Measurements from ENCODE around the gene GABRB1. TPM values are rescaled to one million over a fixed set of nuclear protein-coding genes. Genes with fewer than 3 reads are reported as not detected.

Gene GABRB1
- total and polyA plus RNA-seq, 2 donors (not counting 1 experiment from before 2014, with no cell fraction given): not detected

DNA sequence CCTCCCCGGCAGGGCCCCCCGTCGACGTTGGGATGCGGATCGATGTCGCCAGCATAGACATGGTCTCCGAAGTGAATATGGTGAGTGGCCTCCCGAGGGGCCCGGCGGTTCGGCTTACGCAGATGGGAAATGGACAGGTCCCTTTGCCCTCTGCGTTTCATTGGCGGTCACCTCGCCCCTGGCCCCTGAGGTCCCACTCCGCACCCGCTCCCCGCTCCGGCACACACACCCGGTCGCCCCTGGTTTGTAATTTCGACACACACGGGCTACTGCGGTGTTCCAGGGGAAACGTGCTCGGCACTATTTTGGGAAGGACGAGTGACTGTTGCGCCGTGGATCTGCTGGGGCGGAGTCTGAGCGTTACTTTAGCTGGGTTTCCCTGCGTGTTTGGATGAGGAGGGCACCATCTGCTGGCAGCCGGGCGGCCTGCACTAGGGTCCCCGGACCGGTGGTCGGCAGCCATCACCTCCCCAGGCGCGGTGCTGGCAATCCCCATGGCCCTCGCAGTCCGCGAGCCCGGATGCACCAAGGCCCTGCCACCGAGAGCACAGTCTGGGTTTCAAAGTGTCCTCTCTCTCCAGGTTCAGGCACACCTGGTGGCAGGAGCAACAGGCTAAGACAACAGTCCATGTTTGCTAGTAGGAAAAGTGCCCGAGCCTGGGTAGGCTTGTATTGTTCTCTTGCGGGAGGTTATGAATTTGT, 1.2 kb downstream of the GABRB1 start:
- peaks cover 18% of the 10 kb centered on the region for H3K4me1 Mint-ChIP-seq
- H3K9me3 Mint-ChIP-seq (ENCODE audit: insufficient read depth): no peaks in the 10 kb centered on the region
- Histone ChIP-seq H3K9me3 (ENCODE audit: control extremely low read depth in 1 of 3, control insufficient read depth in 2 of 3, insufficient read depth in 1 of 3, low read length in 2 of 3) (no peaks in the 10 kb centered on the region), H3K79me2 (ENCODE audit: control insufficient read depth, insufficient read depth, low read length) (no peaks in the 10 kb centered on the region), H3K9ac (ENCODE audit: low read length) (peak overlapping the region; percentile 36), H3K36me3 (replicated peaks in 1 of 2; ENCODE audit: control extremely low read depth in 1 of 2, control insufficient read depth in 1 of 2, extremely low read depth in 1 of 2, insufficient read depth in 2 of 2, low read length in 1 of 2) (no peaks in the 10 kb centered on the region), H3K27me3 (replicated peaks in 1 of 4; ENCODE audit: control extremely low read depth in 1 of 4, control insufficient read depth in 3 of 4, insufficient read depth in 4 of 4, low read length in 3 of 4) (peaks cover 0 to 27% (median 20%) of the 10 kb centered on the region in 4 experiments), H3K27ac (ENCODE audit: low read length in 2 of 2) (no peak overlapping the region), H3K4me1 (ENCODE audit: control insufficient read depth in 2 of 2, insufficient read depth in 2 of 2, low read length in 2 of 2) (peaks cover 19 to 21% of the 10 kb centered on the region in 2 donors), H4K20me1 (ENCODE audit: control insufficient read depth, insufficient read depth, low read length, poor library complexity, severe bottlenecking) (no peaks in the 10 kb centered on the region), H2AFZ (ENCODE audit: insufficient read depth, low read depth, low read length, poor library complexity, severe bottlenecking) (peak overlapping the region; percentile 35), H3K4me2 (replicated peaks; ENCODE audit: low read depth, low read length, poor library complexity, severe bottlenecking) (peak overlapping the region; percentile 56), H3K4me3 (ENCODE audit: control extremely low read depth in 1 of 5, extremely low read depth in 1 of 5, insufficient read depth in 1 of 5, low read depth in 2 of 5, low read length in 4 of 5) (peak overlapping the region in 2 of 5 experiments; percentile 30 to 32)
- peak overlapping the region; percentile 50 for H3K4me3 Mint-ChIP-seq
- no peak overlapping the region for H3K27ac Mint-ChIP-seq
- ChIA-PET POLR2A (no interaction called here), CTCF (no interaction called here)
- DNase-seq (peak; percentile 14), ATAC-seq (ENCODE audit: low read depth) (no peak)
- H3K27me3 Mint-ChIP-seq: peaks cover 32% of the 10 kb centered on the region
- WGBS (ENCODE audit: insufficient coverage): 3% methylated on average over 45 of the region's 47 CpGs
- intact Hi-C loops (cut with micrococcal nuclease): no loop called here
- TF ChIP-seq EZH2 (IDR thresholded peaks at IDR 0.05; ENCODE audit: borderline replicate concordance, insufficient read depth, low read depth, low read length, poor library complexity, severe bottlenecking): no peak
- TF ChIP-seq, protein P1, sequence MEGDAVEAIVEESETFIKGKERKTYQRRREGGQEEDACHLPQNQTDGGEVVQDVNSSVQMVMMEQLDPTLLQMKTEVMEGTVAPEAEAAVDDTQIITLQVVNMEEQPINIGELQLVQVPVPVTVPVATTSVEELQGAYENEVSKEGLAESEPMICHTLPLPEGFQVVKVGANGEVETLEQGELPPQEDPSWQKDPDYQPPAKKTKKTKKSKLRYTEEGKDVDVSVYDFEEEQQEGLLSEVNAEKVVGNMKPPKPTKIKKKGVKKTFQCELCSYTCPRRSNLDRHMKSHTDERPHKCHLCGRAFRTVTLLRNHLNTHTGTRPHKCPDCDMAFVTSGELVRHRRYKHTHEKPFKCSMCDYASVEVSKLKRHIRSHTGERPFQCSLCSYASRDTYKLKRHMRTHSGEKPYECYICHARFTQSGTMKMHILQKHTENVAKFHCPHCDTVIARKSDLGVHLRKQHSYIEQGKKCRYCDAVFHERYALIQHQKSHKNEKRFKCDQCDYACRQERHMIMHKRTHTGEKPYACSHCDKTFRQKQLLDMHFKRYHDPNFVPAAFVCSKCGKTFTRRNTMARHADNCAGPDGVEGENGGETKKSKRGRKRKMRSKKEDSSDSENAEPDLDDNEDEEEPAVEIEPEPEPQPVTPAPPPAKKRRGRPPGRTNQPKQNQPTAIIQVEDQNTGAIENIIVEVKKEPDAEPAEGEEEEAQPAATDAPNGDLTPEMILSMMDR (IDR thresholded peaks at IDR 0.05): no peak

DNA sequence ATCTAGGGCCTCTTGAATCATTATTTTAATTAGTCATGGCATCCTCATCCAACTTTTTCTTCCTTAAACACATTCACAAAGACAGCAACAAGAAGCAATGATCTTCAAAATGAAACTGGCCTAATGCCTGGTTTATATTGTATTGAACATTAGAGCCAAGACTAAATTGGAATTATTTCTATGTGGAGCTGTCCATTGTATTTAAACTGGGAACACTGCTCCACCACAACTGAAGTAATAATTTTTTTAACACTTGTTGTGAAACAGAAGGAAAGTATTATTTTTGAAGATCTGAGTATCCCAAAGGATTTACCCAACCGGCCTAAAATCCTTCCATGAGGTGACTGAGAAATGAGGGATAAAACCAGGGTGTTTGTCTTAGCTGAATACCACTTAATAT, 6.9 kb downstream of the GABRB1 start:
- DNase-seq (no peak), ATAC-seq (ENCODE audit: low read depth) (no peak)
- H3K4me3 Mint-ChIP-seq: no peak overlapping the region
- no peak overlapping the region for H2AFZ ChIP-seq (ENCODE audit: insufficient read depth, low read depth, low read length, poor library complexity, severe bottlenecking)
- no peak for TF ChIP-seq EZH2 (IDR thresholded peaks at IDR 0.05; ENCODE audit: borderline replicate concordance, insufficient read depth, low read depth, low read length, poor library complexity, severe bottlenecking)
- TF ChIP-seq, protein P1 (IDR thresholded peaks at IDR 0.05): no peak
- peaks cover 0 to 1% (median 0%) of the 10 kb centered on the region in 3 donors for H3K9me3 ChIP-seq (ENCODE audit: control extremely low read depth in 1 of 3, control insufficient read depth in 2 of 3, insufficient read depth in 1 of 3, low read length in 2 of 3)
- ChIA-PET CTCF (no interaction called here), POLR2A (no interaction called here)
- no peaks in the 10 kb centered on the region for H4K20me1 ChIP-seq (ENCODE audit: control insufficient read depth, insufficient read depth, low read length, poor library complexity, severe bottlenecking)
- no peak overlapping the region for H3K4me2 ChIP-seq (replicated peaks; ENCODE audit: low read depth, low read length, poor library complexity, severe bottlenecking)
- no peaks in the 10 kb centered on the region for H3K4me1 ChIP-seq (ENCODE audit: control insufficient read depth in 2 of 2, insufficient read depth in 2 of 2, low read length in 2 of 2)
- intact Hi-C loops (cut with micrococcal nuclease): no loop called here
- H3K9ac ChIP-seq (ENCODE audit: low read length): no peak overlapping the region
- H3K27ac Mint-ChIP-seq: no peak overlapping the region
- WGBS (ENCODE audit: insufficient coverage): no CpG with 5 or more reads among the region's 1 CpG
- no peak overlapping the region for H3K27ac ChIP-seq (ENCODE audit: low read length in 2 of 2)
- no peaks in the 10 kb centered on the region for H3K9me3 Mint-ChIP-seq (ENCODE audit: insufficient read depth)
- H3K4me3 ChIP-seq (ENCODE audit: control extremely low read depth in 1 of 5, extremely low read depth in 1 of 5, insufficient read depth in 1 of 5, low read depth in 2 of 5, low read length in 4 of 5): no peak overlapping the region
- H3K27me3 ChIP-seq (replicated peaks in 1 of 4; ENCODE audit: control extremely low read depth in 1 of 4, control insufficient read depth in 3 of 4, insufficient read depth in 4 of 4, low read length in 3 of 4): peaks cover 0 to 10% (median 0%) of the 10 kb centered on the region in 4 experiments
- no peaks in the 10 kb centered on the region for H3K79me2 ChIP-seq (ENCODE audit: control insufficient read depth, insufficient read depth, low read length)
- no peaks in the 10 kb centered on the region for H3K4me1 Mint-ChIP-seq
- peaks cover 6% of the 10 kb centered on the region for H3K27me3 Mint-ChIP-seq
- H3K36me3 ChIP-seq (replicated peaks in 1 of 2; ENCODE audit: control extremely low read depth in 1 of 2, control insufficient read depth in 1 of 2, extremely low read depth in 1 of 2, insufficient read depth in 2 of 2, low read length in 1 of 2): no peaks in the 10 kb centered on the region

Measured in B cell (primary cell).